Subcutaneous adipose tissue (tissue), 4 donors: Measurements from ENCODE around the gene PTCD1. TPM values are rescaled to one million over a fixed set of nuclear protein-coding genes. Genes with fewer than 3 reads are reported as not detected.

ENCODE experiments used
- total RNA-seq, 4 donors: library from RNA; depleted of rRNA; stranded (reverse); fragments of >200 nt; gene quantifications; one replicate each; pipeline ENCODE4 v1.1.0, GENCODE V29; 2016

Gene PTCD1
- total RNA-seq, 4 donors from 2014 or later, result 3.7 to 11.9 (median 5.3) TPM

Other genes with a start within 250 kb of the PTCD1 start
- not detected for gene KPNA7, start 230.7 kb downstream of the PTCD1 start, total RNA-seq
- gene MYH16, start 166.0 kb downstream of the PTCD1 start, total RNA-seq, result not detected
- 100 to 1,000 TPM in 3 of 4 donors, 10 to 100 TPM in 1; 87.2 to 152 (median 113) TPM for gene ARPC1A, start 112.9 kb downstream of the PTCD1 start, total RNA-seq
- 100 to 1,000 TPM; 133 to 364 (median 178) TPM for gene ARPC1B, start 64.1 kb downstream of the PTCD1 start, total RNA-seq
- gene PDAP1, start 30.2 kb downstream of the PTCD1 start, total RNA-seq, result 10 to 100 TPM; 34.6 to 88.5 (median 62.6) TPM
- gene BUD31, start 29.8 kb downstream of the PTCD1 start, total RNA-seq, result 10 to 100 TPM; 55.5 to 89.0 (median 66.0) TPM
- 10 to 100 TPM; 23.2 to 60.7 (median 26.6) TPM for gene CPSF4, start 145 bp upstream of the PTCD1 start, total RNA-seq
- gene ATP5MF, start 27.4 kb upstream of the PTCD1 start, total RNA-seq, result 100 to 1,000 TPM; 546 to 724 (median 624) TPM
- 1 to 10 TPM; 4.5 to 7.3 (median 5.9) TPM for gene ZNF789, start 34.1 kb upstream of the PTCD1 start, total RNA-seq
- gene ZNF394, start 61.5 kb upstream of the PTCD1 start, total RNA-seq, result 10 to 100 TPM; 24.6 to 42.2 (median 32.0) TPM
- 1 to 10 TPM; 7.0 to 10.0 (median 8.7) TPM for gene ZKSCAN5, start 65.9 kb upstream of the PTCD1 start, total RNA-seq
- gene FAM200A, start 113.3 kb upstream of the PTCD1 start, total RNA-seq, result 1 to 10 TPM; 4.0 to 9.5 (median 6.0) TPM
- 100 to 1,000 TPM in 3 of 4 donors, 10 to 100 TPM in 1; 96.0 to 128 (median 108) TPM for gene ZNF655, start 119.8 kb upstream of the PTCD1 start, total RNA-seq
- gene TMEM225B, start 159.5 kb upstream of the PTCD1 start, total RNA-seq, result 1 to 10 TPM; 1.1 to 4.0 (median 1.2) TPM
- 10 to 100 TPM; 10.7 to 17.1 (median 13.2) TPM for gene ZSCAN25, start 178.1 kb upstream of the PTCD1 start, total RNA-seq
- gene CYP3A5, start 241.2 kb upstream of the PTCD1 start, total RNA-seq, result 100 to 1,000 TPM in 2 of 4 donors, 10 to 100 TPM in 1, under 1 TPM in 1; 0.88 to 191 (median 58.1) TPM